ENCODE data around the gene CCDC192.

Gene CCDC192

DNA sequence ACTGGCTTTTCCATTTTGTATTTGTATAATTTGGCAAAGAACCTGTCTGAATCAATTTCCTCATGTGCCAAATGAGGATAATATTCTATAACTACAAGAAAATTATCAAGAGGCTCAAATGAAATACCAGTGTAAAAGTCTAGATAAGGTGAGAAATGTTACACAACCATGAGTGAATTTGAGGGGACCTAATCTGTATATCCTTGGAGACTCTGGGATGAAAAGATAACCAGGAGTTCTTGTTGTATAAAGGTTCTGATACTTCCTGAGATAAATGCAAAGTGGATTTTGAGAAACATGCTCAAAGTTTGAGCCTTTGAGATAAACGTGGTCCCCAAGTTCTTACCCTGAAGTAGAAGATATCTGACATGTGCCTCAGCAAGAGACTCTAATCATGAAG is 260.0 kb downstream of the CCDC192 start:
- DNase-seq: no peak

DNA sequence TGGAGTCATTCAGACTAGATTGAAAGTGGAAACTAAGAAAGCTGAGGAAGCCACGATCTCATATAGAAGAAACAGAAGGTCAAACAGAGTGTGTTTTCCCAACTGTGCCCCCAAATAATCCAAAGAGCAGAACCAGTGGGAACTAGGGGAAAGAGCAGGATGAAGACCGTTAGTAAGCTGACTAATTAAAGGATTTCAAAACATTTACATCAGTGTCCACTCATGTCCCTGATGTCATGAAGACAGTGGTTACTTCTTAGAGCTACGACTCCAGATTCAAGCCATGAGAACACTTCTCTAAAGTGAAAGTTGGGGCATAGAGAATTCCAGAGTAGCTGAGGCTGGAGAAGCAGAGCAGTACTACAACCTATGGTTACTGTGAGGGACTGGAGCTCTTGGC is 260.7 kb downstream of the CCDC192 start:
- no peak for DNase-seq

- no peak for DNase-seq
Measured at GRCh38 chr5:127967323-127967982, 264.3 kb downstream of the CCDC192 start.

- DNase-seq: no peak
Measured at GRCh38 chr5:127967983-127968592, 264.9 kb downstream of the CCDC192 start.

DNA sequence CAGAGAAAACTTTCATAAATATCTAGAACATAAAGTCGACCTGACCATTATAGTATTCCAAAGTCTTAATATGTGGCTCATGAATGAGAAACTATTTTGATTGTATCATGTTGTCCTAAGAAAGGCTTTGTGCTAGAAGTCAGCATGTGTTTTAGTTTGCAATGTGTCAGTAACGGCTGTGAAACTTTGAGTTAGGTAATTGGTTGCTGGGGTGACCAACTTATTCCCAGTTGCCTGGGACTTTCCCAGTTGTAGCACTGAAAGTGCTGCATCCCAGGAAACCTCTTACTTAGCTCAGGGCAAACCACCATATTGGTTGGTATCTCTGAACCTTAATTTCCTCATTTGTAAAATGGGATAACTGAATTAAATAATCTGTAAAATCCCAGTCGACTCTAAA is 265.8 kb downstream of the CCDC192 start:
- no peak for DNase-seq

GRCh38 chr5:127969651-127970050 is 266.5 kb downstream of the CCDC192 start:
- no peak for DNase-seq

GRCh38 chr5:127970081-127970480 is 266.9 kb downstream of the CCDC192 start:
- no peak for DNase-seq

- DNase-seq: no peak
Measured at GRCh38 chr5:127970854-127971425, 267.7 kb downstream of the CCDC192 start.

DNA sequence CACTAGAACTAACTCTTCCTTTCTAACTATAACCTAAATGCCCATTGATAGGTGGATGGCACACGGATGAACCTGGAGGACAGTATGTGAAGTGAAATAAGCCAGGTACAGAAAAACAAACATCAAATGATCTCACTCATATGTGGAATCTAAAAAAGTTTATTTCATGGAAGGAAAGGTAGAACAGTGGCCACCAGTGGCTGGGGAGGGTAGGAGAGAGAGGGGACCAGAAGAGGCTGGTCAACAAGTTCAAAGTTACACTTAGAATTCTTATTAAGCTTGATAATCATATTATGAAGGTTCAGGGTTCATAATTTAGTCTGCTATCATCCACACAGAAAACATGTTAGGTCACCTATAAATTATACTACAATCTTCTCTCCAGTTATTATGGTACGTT is 272.8 kb downstream of the CCDC192 start:
- DNase-seq: no peak

DNA sequence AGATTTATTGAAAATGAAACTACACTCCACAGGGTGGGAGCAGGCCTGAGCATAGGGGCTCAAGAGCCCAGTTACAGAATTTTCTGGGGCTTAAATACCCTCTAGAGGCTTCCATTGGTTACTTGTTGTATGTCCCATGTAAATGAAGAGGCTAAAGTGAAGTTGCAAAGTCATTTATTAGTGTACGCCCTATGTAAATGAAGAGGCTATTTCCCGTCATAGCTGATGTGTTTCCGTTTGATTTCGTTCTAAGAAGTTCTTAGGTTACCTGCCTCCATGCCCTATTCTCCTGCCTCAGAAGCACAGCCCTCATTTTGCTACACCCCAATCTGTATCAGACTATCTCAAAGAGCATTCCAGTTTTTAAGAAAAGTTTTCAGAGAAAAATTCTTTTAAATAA is 273.3 kb downstream of the CCDC192 start:
- DNase-seq: no peak

GRCh38 chr5:127976991-127977717 is 274.0 kb downstream of the CCDC192 start:
- DNase-seq: no peak

DNA sequence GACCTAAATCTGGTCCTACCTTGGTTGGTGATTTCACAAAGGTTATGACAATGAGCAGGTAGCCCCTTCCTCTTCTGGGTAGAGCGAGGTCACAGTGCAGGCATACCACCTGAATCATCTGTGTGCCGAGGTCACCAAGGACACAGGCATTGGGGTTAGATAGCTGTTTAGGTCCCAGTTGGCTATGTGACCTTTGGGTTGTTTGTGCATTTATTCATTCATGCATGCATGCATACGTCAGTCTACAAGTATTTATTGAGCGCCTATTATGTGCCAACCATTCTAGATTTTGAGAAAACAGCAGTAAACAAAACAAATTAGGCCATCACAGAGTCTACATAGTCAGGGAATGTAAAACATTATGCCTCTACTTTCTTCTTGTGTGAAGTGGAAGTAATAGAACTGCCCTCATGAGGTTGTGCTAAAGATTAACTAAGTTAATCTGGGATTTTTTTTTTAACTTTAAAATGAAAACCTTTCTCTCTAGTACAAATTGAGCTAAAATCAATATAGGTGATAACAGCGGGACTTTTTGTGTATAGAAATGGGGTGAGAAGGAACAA is 275.6 kb downstream of the CCDC192 start:
- DNase-seq: no peak

GRCh38 chr5:127979475-127979874 is 276.3 kb downstream of the CCDC192 start:
- DNase-seq: no peak

DNA sequence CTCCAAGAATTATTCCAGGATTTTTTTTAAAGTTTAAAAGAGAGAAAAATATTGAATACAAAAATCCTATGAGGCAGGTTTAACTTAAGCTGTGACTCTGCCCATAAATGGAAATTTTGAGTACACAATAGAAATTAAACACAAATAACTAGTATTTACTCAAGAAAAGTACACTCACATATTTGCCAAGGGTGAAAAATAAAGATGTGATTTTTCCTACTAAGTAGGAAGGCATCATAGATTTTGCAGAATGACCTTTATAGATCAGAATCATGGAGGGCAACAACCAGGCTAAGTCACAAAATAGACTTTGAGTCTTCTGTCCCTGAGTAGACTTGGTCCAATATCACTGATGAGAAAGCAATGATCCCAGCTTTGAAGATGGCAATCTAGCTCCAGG is 277.7 kb downstream of the CCDC192 start:
- no peak for DNase-seq

DNA sequence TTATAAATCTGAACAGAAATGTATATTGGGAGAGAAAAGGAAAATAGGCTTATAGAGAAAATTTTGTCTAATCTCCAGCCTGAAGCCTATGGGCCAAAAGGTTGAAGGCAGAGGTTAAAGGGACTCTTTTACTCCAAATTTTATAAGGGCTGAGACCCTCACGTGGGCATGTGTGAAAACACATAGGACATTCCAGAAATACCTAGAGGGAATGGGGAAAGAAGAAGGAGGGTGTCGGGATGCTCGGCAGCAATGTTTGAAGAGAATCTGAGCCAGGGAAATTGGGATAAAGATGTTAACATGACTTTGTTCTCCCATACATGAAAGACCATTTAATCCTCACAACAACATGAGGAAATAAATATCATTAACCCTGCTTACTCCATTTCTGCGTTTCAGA is 278.3 kb downstream of the CCDC192 start:
- no peak for DNase-seq

GRCh38 chr5:127985811-127986325 is 282.7 kb downstream of the CCDC192 start:
- DNase-seq: no peak

DNA sequence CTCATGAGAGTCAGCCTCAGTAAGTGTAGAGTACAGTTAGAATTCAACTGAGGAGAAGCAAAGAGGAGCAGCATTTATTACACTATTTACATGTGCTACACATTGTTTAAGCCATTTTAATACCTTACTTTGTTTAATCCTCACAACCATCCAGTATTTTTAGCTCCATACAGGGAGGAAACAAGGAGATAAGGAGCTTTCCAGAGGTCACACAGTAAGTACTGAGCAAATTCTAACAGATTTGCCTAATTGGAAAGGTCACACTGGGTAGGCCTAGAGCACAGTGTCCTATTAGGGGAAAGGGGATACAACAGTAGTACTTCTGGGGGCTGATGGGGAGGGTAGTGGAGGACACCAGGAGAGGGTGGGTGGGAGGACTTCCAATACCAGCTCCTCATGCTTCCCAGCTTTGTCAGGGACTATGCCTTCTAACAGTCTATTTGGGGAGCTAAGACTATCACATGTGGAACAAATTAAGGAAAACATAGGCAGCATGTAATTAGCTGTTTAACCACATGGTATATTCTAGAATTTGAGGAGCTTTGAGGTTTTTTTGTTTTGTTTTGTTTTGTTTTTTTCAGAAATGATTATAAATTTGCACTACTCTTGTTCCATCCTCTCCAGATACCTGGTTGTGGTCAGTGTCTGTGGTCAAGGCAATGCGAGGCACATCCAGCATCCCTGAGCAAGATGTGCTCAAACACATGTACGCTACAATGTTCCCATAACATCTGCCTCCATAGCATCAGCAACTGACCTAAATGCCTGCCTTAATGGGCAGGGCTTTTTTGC is 284.4 kb downstream of the CCDC192 start:
- DNase-seq: no peak

- no peak for DNase-seq
Measured at GRCh38 chr5:127988146-127988760, 285.1 kb downstream of the CCDC192 start.
